HL-60 (cell line): ENCODE data around the gene DISP3.

Experiments used
- POLR2AphosphoS5 ChIP-seq: IDR thresholded peaks from 2 replicates; pipeline ENCODE4 v1.6.1; 2012; ENCODE audit warnings: low read depth
- TF ChIP-seq, protein P1 (sequence below): IDR thresholded peaks from 2 replicates; pipeline ENCODE4 v1.6.1; 2012; ENCODE audit warnings: low read depth; ENCODE audit not compliant: insufficient replicate concordance
- TF ChIP-seq, protein P2 (sequence below): IDR thresholded peaks from one replicate; pipeline ENCODE4 v1.5.1; 2011; ENCODE audit warnings: low read length, control low read depth, inconsistent platforms; ENCODE audit not compliant: insufficient read depth

DNA sequence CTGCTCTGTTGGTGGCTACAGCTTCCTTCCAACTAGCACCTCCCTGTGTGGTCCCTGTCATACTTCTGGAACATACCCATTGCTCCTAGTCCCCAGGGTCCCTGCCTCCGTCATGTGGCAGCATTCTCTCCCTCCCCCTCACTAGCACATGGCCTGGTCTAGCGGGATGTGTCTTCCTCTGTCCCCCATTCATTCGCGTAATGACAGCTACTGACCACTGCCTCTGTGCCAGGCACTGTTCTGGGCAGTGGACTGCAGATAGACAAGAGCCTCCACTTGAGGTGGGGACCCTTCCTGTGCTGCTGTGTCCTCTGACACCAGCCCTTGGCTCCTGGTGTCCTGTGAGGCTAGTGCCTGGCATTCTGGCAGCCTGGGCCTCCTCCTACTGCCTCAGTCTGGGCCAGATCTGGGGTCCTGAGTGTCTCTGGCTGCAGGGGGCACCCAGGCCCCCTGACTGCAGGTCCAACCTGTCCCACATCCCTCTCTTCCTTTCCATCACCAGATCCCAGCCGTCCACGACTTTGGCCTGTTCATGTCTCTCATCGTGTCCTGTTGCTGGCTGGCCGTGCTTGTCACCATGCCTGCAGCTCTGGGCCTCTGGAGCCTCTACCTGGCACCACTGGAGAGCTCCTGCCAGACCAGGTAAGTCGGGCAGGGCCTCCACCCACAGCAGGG is 38.1 kb downstream of the DISP3 start:
- TF ChIP-seq, protein P1, sequence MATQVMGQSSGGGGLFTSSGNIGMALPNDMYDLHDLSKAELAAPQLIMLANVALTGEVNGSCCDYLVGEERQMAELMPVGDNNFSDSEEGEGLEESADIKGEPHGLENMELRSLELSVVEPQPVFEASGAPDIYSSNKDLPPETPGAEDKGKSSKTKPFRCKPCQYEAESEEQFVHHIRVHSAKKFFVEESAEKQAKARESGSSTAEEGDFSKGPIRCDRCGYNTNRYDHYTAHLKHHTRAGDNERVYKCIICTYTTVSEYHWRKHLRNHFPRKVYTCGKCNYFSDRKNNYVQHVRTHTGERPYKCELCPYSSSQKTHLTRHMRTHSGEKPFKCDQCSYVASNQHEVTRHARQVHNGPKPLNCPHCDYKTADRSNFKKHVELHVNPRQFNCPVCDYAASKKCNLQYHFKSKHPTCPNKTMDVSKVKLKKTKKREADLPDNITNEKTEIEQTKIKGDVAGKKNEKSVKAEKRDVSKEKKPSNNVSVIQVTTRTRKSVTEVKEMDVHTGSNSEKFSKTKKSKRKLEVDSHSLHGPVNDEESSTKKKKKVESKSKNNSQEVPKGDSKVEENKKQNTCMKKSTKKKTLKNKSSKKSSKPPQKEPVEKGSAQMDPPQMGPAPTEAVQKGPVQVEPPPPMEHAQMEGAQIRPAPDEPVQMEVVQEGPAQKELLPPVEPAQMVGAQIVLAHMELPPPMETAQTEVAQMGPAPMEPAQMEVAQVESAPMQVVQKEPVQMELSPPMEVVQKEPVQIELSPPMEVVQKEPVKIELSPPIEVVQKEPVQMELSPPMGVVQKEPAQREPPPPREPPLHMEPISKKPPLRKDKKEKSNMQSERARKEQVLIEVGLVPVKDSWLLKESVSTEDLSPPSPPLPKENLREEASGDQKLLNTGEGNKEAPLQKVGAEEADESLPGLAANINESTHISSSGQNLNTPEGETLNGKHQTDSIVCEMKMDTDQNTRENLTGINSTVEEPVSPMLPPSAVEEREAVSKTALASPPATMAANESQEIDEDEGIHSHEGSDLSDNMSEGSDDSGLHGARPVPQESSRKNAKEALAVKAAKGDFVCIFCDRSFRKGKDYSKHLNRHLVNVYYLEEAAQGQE: no peak
- TF ChIP-seq POLR2AphosphoS5: no peak
- TF ChIP-seq, protein P2, sequence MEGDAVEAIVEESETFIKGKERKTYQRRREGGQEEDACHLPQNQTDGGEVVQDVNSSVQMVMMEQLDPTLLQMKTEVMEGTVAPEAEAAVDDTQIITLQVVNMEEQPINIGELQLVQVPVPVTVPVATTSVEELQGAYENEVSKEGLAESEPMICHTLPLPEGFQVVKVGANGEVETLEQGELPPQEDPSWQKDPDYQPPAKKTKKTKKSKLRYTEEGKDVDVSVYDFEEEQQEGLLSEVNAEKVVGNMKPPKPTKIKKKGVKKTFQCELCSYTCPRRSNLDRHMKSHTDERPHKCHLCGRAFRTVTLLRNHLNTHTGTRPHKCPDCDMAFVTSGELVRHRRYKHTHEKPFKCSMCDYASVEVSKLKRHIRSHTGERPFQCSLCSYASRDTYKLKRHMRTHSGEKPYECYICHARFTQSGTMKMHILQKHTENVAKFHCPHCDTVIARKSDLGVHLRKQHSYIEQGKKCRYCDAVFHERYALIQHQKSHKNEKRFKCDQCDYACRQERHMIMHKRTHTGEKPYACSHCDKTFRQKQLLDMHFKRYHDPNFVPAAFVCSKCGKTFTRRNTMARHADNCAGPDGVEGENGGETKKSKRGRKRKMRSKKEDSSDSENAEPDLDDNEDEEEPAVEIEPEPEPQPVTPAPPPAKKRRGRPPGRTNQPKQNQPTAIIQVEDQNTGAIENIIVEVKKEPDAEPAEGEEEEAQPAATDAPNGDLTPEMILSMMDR: no peak
